ENCODE data around the gene ADPRH. TPM values are rescaled to one million over a fixed set of nuclear protein-coding genes. Genes with fewer than 3 reads are reported as not detected.

Gene ADPRH
- total and polyA plus RNA-seq, 10 of the 15 experiments (the other 5 are each of a cell fraction or from before 2014, with no cell fraction given): 2.3 to 32.6 (median 19.0) TPM

- no TSS peak for BruUV-seq (replicated peaks)
- in situ Hi-C loops (cut with MboI) (no loop called here), intact Hi-C loops (cut with micrococcal nuclease; ENCODE audit: unreplicated experiment) (no loop called here)
- TF ChIP-seq IKZF2 (IDR thresholded peaks at IDR 0.05) (no peak), YY1 (IDR thresholded peaks at IDR 0.05; ENCODE audit: low read depth, low read length) (no peak), NR2C2 (IDR thresholded peaks at IDR 0.05; ENCODE audit: borderline replicate concordance, control insufficient read depth, insufficient read length, low read depth) (no peak), EED (IDR thresholded peaks at IDR 0.05; ENCODE audit: low read depth) (no peak), DPF2 (IDR thresholded peaks at IDR 0.05) (no peak), IRF4 (IDR thresholded peaks at IDR 0.05; ENCODE audit: low read depth, low read length) (no peak), ZBTB40 (IDR thresholded peaks at IDR 0.05; ENCODE audit: borderline replicate concordance) (no peak), LARP7 (IDR thresholded peaks at IDR 0.05) (no peak)
- Histone ChIP-seq H3K9me3 (replicated peaks; ENCODE audit: control insufficient read depth, insufficient read depth, low read length) (peaks cover 2% of the 10 kb centered on the region; the same call in 1 of the 3 replicates), H3K9ac (ENCODE audit: control insufficient read depth, insufficient read depth, low read length) (no peak overlapping the region), H2AFZ (ENCODE audit: control insufficient read depth, low read depth, low read length) (no peak overlapping the region), H3K4me2 (ENCODE audit: control insufficient read depth, insufficient read depth) (no peak overlapping the region), H3K79me2 (ENCODE audit: control insufficient read depth, insufficient read depth, low read length) (no peaks in the 10 kb centered on the region), H3K36me3 (ENCODE audit: control insufficient read depth in 2 of 2, insufficient read depth in 2 of 2, low read length in 1 of 2) (no peaks in the 10 kb centered on the region; a peak in 1 of 4 replicates), H3K27ac (ENCODE audit: control insufficient read depth, insufficient read depth) (no peak overlapping the region), H3K27me3 (replicated peaks in 1 of 2; ENCODE audit: control insufficient read depth in 2 of 2, insufficient read depth in 2 of 2, low read length in 1 of 2) (no peaks in the 10 kb centered on the region), H3K4me3 (no peak overlapping the region), H4K20me1 (ENCODE audit: control insufficient read depth, insufficient read depth) (no peaks in the 10 kb centered on the region), H3K4me1 (ENCODE audit: control insufficient read depth, insufficient read depth, low read length) (peaks cover 49% of the 10 kb centered on the region)
- WGBS (ENCODE audit: insufficient coverage, insufficient replicate concordance, low lambda C conversion rate, missing lambda C conversion rate): 91% methylated on average over 8 of the region's 8 CpGs
- no peak for DNase-seq (ENCODE audit: low read depth, low spot score)
- CTCF ChIA-PET: interaction anchor here (0.6 to 3.5 kb wide), 3 partner anchors 25 to 131 kb away, joined by 3 to 42 read pairs (median 4); no protein-coding TSS in a partner anchor
- SMC1A ChIA-PET (ENCODE audit: uncharacterized antibody, unreplicated experiment): interaction anchor here (1.2 to 9.4 kb wide), 7 partner anchors 8 to 75 kb away, joined by 3 to 128 read pairs (median 9); partner anchors contain the start of gene COX17
- FAIRE-seq: no peak
- POLR2A ChIA-PET: interaction anchor here (3.1 to 6.1 kb wide), 2 partner anchors 12 to 25 kb away, joined by 41 to 103 read pairs; partner anchors contain the start of gene PLA1A
- RAD21 ChIA-PET (ENCODE audit: unreplicated experiment): interaction anchor here (1.0 to 7.8 kb wide), 4 partner anchors 10 to 33 kb away, joined by 3 to 103 read pairs (median 10); no protein-coding TSS in a partner anchor
- no peak for ATAC-seq
These were observed 46.3 kb downstream of the ADPRH start for GRCh38 chr3:119625451-119626153.
